Superior temporal gyrus (tissue), 1 donor: ENCODE measurements around the gene ZNF207.
"Not testable (repeated sequence)": the region's sequence is repeated elsewhere in the genome, so short reads cannot be mapped to it uniquely, and the experiment has no call there.

ENCODE experiments used
- DNase-seq: peaks from one replicate; pipeline ENCODE4 v3.0.0-alpha.2; 2016; ENCODE audit errors: extremely low spot score

Gene ZNF207

GRCh38 chr17:32335046-32335445, 14.9 kb upstream of the ZNF207 start:
- no peak for DNase-seq

- no peak for DNase-seq
Measured at GRCh38 chr17:32335687-32336086, 14.3 kb upstream of the ZNF207 start.

GRCh38 chr17:32341141-32341856, 8.7 kb upstream of the ZNF207 start:
- DNase-seq = peak; percentile 39

GRCh38 chr17:32341857-32342602, 7.9 kb upstream of the ZNF207 start, which contains the start of gene C17orf75:
C17orf75 (minus strand) TSS chr17:32342173; CDS start chr17:32342139, 34 bp downstream.
- peak; percentile 83 for DNase-seq

GRCh38 chr17:32342603-32343325, 7.2 kb upstream of the ZNF207 start:
- no peak for DNase-seq

- DNase-seq = no peak
Measured at GRCh38 chr17:32345951-32346600, 3.9 kb upstream of the ZNF207 start.

- no peak for DNase-seq
Measured at GRCh38 chr17:32348483-32348800, 1.5 kb upstream of the ZNF207 start.

GRCh38 chr17:32349503-32349853, 479 bp upstream of the ZNF207 start:
- no peak for DNase-seq

GRCh38 chr17:32350666-32351418, 885 bp downstream of the ZNF207 start:
- peak; percentile 58 for DNase-seq

- DNase-seq = not testable (repeated sequence)
Measured at GRCh38 chr17:32352734-32353133, 2.8 kb downstream of the ZNF207 start.

GRCh38 chr17:32355649-32356377, 5.9 kb downstream of the ZNF207 start:
- no peak for DNase-seq

GRCh38 chr17:32356378-32356743, 6.4 kb downstream of the ZNF207 start:
- no peak for DNase-seq

GRCh38 chr17:32356750-32357149, 6.8 kb downstream of the ZNF207 start:
- no peak for DNase-seq

- no peak for DNase-seq
Measured at GRCh38 chr17:32357615-32358014, 7.7 kb downstream of the ZNF207 start.

GRCh38 chr17:32361270-32361669, 11.3 kb downstream of the ZNF207 start:
- no peak for DNase-seq

GRCh38 chr17:32370426-32370825, 20.5 kb downstream of the ZNF207 start:
- DNase-seq = no peak

- no peak for DNase-seq
Measured at GRCh38 chr17:32382526-32383223, 32.7 kb downstream of the ZNF207 start.

- no peak for DNase-seq
Measured at GRCh38 chr17:32383926-32384434, 34.0 kb downstream of the ZNF207 start.

GRCh38 chr17:32385121-32385520, 35.2 kb downstream of the ZNF207 start:
- no peak for DNase-seq

- no peak for DNase-seq
Measured at GRCh38 chr17:32385971-32386370, 36.0 kb downstream of the ZNF207 start.
